C4-2B (cell line): Measurements from ENCODE around the gene CDH23.

ENCODE experiments used
- CTCF ChIP-seq: fragments of 450-650 bp; conservative IDR thresholded peaks from 2 replicates; pipeline ENCODE4 v1.5.1; 2017; ENCODE audit warnings: mild to moderate bottlenecking
- ZFX ChIP-seq: fragments of 450-650 bp; IDR thresholded peaks from 2 replicates; pipeline ENCODE4 v1.6.1; 2017

- TF ChIP-seq CTCF = no peak
- no peak for TF ChIP-seq ZFX
Measured at GRCh38 chr10:71661779-71662336, 265.1 kb downstream of the CDH23 start.
